SH-SY5Y (cell line): ENCODE measurements around the gene SDK1.

Source experiments
- GATA2 ChIP-seq: IDR thresholded peaks from 2 replicates; pipeline ENCODE4 v1.6.1; 2011; ENCODE audit warnings: mild to moderate bottlenecking, low read depth, low read length
- GATA3 ChIP-seq: IDR thresholded peaks from 2 replicates; pipeline ENCODE4 v1.6.1; 2011; ENCODE audit warnings: low read depth, mild to moderate bottlenecking, low read length, moderate library complexity

Gene SDK1

GRCh38 chr7:3998060-3998459, 697.0 kb downstream of the SDK1 start:
- no peak for TF ChIP-seq GATA3
- no peak for TF ChIP-seq GATA2

DNA sequence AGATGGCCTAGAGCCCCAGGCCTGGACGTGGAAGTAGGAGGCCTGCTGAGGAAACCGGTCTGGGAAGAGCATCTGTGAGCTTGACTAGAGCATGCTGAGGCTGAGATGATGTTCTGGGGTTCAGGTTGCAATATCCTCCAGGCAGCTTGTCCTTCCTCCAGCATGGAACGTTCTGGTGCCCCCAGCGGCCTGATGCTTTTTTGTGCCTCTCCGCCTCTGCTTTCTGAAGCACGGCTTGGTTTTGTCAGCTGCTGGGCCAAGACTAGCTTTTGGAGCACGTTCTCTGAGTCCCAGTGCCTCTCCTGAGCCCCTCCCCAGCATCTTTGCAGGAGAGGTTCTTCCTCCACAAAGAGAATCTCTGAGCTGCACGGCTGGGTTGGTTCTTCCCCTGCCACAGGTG, 699.1 kb downstream of the SDK1 start:
- TF ChIP-seq GATA2 (no peak), GATA3 (no peak)

- TF ChIP-seq GATA2, result no peak
- no peak for TF ChIP-seq GATA3
Measured at GRCh38 chr7:4000934-4001333, 699.9 kb downstream of the SDK1 start.

GRCh38 chr7:4001742-4002141, 700.7 kb downstream of the SDK1 start:
- TF ChIP-seq GATA2 (no peak), GATA3 (no peak)

DNA sequence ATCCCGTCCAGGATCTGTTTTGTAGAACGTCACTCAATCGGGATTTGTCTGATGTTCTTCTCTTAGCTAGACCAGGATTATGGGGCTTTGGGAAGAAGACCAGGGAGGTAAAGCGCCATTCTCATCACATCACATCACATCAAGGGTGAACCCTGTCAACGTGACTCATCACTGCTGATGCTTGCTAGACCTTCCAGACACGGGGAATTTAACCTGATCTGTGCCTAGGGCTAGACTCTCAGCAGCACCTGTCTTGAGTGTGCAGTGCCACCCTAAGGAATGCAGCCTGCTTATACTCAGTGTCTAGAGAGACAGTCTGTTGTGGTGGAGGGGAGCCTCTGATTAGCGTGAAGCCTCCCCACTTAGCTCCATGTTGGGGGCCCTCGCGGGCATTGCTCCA, 702.5 kb downstream of the SDK1 start:
- TF ChIP-seq GATA3 (no peak), GATA2 (no peak)

DNA sequence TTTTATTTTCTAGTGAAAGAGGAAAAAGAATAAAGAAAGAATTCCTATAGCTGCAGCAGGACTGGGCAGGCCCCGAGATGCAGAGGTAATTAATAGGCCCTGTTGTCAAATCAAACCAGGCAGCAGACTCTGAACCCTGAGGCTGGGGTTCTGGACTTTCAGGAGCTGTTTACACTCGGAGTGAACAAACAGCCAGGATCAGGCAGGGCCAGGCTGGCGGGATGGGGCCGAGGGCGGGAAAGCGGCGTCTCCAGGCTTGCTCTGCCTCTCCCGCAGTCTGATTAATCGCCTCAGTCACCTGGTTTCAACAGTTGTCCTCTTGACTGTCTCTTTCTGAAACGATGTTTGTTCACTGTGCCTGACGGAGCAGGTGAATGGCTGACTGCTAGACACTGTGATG, 705.6 kb downstream of the SDK1 start:
- TF ChIP-seq GATA3 (no peak), GATA2 (peak; percentile 55)

DNA sequence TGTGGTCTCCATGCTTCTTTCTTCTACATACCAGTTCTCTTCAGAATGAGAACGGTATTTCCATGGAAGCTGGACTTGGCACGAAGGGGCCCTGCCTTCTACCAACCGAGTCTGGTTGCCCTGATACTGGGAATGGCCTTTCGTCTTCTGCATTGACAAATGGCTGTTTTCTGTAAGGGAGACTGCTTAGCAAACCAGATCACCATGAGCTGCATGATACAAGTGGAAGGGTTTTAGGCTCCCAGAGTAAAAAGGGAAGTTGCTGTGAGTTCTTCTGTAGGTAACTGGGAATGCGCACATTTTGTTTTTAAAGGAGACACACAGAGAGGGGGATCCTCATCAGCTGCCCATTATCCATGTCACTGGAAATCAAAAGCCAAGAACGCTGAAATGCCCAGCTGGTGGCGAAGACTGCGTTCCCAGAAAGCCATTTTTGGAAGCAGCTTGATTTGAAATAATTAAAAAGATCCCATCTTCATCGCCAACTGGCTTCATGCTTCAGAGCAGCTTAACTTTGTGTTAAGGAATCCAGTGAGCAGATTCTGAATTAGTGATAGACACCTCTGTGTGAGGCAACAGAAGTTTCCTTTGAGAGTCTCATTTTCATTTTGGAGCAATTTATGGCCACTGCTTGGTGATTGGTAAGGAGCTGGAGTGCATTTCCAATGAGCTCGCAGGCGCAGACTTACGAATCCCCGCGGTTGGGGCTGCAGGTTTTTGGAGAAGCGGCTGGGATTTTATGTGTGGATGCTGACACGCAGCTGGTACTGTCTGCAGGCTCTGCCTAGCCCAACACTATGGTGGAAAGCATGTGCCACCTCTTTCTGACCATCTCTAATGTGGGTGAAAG, 708.4 kb downstream of the SDK1 start:
- TF ChIP-seq GATA3 (no peak), GATA2 (no peak)

GRCh38 chr7:4010061-4010605, 709.1 kb downstream of the SDK1 start:
- TF ChIP-seq GATA2 (no peak), GATA3 (no peak)

- TF ChIP-seq GATA2 (no peak), GATA3 (no peak)
Measured at GRCh38 chr7:4010923-4011656, 710.0 kb downstream of the SDK1 start.

- TF ChIP-seq GATA3 (no peak), GATA2 (no peak)
Measured at GRCh38 chr7:4013793-4014192, 712.7 kb downstream of the SDK1 start.

- TF ChIP-seq GATA2 (no peak), GATA3 (no peak)
Measured at GRCh38 chr7:4014346-4015050, 713.4 kb downstream of the SDK1 start.

DNA sequence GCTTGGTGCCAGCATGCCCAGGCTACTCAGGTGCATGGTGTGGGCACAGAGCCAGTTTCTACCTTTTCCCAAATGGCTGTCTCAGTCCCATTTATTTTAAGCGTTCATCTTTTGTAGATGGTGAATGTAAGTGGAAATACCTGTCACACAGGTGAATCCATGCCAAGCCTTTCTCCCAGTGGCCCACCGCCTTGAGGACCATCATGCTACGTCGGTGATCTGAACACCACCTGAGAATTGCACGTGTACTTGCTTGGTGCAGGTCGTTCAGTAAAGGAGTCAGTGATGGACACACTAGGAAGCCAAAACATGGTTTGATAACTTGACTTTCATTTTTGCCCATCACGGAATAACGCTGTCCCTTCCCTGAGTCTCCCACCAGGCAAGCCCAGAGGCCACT, 714.3 kb downstream of the SDK1 start:
- TF ChIP-seq GATA2 (no peak), GATA3 (no peak)

GRCh38 chr7:4015996-4016395, 714.9 kb downstream of the SDK1 start:
- TF ChIP-seq GATA2, result no peak
- TF ChIP-seq GATA3, result no peak

GRCh38 chr7:4017081-4017480, 716.0 kb downstream of the SDK1 start:
- no peak for TF ChIP-seq GATA2
- no peak for TF ChIP-seq GATA3

DNA sequence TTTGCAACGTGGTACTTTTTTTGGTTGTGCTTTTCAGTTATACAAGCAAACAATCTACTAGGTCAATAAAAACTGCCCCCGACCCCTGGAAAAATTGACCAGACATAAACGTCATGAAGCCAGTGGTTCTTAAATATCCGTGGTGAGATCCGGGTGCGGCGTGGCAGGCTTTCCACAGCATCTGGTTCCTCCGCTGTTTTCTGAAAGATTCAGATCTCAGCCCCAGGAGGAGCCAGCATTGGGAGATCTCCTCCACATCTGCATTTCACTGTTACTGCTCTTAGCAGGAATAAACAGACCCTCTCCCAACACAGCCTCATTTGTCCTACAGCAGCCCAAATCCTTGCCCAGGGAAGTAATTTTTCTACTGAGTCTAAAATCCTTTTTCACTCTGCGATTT, 716.7 kb downstream of the SDK1 start:
- TF ChIP-seq GATA3, result no peak
- TF ChIP-seq GATA2, result peak; percentile 64
